ENCODE data around the gene SWT1.

GRCh38 chr1:185170291-185170848 lies 13.4 kb downstream of the SWT1 start:
- TF ChIP-seq GATA2 (IDR thresholded peaks at IDR 0.05; ENCODE audit: low read depth, low read length): no peak
- TF ChIP-seq GATA3 (IDR thresholded peaks at IDR 0.05; ENCODE audit: low read depth, low read length): no peak
